DMS153 treated with DMSO at 0.1 percent for 48 hours (cell line): ENCODE results near the gene RAB8A.

Experiments
- DNase-seq: peaks from one replicate; lab custom pipeline; 2025; ENCODE audit not compliant: unreplicated experiment; lab: John Stamatoyannopoulos, UW

Gene RAB8A

DNA sequence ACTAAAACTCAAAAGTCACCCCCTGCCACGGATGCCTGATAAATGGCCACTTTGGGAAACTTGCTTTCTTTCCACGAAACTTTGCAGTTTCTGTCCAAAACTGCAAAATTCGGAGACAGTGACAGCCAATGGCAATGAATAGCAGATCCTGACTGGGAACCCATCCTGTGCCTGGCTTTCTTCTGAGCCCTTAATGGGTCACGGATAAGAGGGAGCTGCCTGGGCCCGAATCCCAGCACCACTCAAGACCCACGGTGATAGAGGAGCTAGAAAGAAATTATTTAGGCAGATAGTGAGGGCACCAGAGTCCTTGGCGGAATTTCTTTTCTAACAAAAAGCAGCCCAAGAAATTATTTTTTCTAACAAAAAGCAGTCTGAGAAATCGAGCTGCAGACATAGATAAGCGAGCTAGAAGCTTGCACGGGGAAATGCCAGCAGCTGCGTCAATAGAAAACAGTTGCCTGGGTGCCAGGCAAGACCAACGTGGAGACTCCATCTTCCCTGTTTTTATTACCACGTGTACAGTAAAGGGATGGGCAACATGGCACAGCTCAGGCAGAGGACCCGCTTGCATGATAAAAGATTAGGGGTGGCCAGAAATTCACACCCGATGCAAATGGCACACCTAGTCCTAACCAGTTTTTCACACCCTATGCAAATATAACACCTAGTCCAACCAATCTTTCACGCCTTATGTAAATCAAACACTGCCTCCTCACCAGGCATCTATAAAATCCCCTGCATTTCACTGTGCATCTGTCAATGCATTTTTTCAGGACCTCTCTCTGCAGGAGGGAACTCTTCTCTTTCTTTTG lies 24.7 kb downstream of the RAB8A start:
- no peak for DNase-seq

DNA sequence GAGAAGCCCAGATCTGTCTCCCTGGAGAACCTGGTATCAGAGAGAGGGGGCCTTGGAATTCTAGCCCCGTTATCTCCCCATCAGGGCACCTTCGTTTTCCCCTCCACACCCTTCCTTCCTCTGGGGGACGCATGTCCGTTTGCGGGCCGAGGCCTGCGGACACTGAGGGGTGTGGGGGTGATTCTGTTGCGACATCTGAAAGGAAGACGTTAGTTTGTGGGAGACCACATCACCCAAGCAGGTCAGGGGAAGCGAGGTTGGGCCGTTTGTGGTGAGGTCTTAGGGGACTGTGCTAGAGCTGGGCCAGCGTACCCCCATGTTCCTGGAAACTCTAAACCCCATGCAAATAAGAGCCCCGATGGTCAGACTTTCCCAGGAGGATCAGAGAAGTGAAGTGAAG lies 28.1 kb downstream of the RAB8A start:
- no peak for DNase-seq

DNA sequence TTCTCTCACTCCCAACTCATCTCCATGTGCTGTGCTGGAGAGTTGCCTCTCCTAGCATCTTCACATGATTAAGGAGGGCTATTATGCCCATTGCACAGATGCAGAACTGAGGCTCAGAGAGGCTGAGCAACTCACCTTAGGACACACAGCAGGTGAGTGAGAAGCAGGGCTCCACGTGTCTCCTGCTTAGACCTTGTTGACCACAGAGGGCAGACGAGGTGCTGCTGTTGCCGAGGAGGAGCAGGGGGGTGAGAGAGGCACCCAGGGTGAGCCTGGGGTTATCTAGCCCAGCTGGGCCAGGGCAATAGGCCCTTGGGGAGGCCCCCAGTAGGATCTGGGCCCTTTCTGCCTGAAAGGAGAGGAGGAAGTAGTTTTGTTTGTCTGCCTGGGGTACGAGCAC lies 29.4 kb downstream of the RAB8A start:
- DNase-seq = no peak

DNA sequence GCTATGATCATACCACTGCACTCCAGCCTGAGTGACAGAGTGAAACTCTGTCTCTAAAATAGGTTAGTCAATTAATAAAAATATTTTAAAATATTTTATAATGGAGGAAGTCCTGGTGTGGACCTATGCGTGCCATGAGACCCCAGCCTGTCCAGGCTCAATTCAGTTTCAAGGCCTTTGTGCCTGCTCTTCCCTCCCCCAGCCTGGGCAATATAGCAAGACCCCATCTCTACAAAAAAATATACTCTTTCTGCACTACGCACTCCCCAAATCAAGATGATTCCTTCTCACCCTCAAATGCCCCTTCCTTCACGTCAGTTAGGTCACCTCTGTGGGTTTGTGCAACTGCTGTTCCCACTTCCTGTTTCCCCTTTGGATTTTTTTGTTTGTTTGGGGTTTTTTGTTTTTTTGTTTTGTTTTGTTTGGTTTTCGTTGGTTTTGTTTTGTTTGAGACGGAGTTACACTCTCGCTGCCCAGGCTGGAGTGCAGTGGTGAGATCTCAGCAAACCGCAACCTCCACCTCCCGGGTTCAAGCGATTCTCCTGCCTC lies 30.4 kb downstream of the RAB8A start:
- no peak for DNase-seq

DNA sequence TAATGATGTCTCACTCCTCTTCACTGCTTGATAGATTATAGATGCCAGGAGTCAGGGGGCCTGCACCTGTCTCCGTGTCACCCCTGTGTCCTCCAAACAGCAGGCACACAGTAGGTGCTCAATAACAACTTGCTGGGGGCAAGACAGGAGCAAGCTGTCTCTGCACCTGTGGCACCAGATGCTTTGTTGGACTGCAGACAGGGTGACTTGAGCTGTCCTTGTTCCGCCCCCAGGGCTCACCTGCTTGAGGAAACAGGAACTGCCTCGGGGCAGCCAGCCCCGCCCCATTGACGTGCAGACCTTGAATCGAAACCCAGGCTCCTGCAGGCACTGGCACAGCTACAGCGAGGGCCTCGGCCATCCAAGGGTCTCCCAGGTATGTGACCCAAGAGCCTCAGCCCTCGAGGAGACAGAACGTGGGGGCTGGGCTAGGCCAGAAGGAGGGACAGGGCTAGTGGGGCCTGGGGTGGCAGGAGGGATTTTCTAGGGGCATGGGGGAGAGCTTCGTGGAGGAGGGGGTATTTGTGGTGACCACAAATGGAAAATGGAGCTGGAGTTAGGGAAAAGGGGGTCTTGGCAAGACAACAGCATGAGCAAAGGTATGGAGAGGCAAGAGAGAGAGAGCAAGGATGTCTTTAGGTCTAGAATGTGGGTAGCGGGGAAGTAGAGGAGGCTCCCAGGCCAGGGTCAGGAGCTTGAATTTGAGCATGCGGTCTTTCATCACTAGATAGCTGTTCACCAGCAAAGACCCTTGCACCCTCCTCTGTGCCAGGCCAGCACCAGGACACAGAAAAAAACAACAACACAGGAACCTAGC lies 31.9 kb downstream of the RAB8A start, which contains the start of gene HSH2D:
HSH2D (plus strand) TSS at position 287 of the 817 bp plus-strand sequence. CDS start 5,066 bp downstream, outside the sequence.
- DNase-seq = peak; percentile 62

DNA sequence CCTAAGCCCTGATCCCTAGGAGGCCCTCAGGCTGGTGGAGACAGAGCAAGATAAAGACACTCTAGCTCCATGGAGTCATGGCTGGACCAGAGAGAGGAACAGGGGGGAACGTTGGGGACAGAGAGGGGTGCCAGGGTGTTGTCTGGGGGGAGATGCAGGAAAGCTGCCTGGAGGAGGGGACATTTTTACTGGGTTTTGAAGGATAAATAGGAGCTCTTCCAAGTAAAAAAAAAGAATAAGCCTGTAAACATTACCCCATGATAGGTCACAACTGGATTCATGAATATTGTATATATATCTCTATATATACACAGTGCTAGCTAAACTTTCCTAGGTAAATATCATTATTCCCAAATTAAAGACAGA lies 32.5 kb downstream of the RAB8A start:
- DNase-seq = no peak

DNA sequence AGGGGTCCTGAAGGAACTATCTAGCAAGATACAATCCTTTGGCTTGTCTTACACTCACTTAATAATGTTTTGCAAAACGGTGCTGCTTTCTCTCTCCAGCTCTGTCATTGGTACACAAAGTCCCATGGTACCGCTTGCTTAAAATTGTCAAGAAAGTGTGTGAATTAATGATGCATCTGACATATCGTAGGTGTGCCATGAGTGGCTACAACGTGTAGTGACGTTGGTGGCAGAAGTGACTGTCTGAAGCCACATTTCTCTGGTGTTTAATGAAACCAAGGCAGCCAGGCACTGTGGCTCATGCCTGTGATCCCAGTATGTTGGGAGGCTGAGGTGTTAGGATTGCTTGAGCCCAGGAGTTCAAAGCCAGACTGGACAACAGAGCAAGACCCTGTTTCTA lies 34.4 kb downstream of the RAB8A start:
- no peak for DNase-seq

DNA sequence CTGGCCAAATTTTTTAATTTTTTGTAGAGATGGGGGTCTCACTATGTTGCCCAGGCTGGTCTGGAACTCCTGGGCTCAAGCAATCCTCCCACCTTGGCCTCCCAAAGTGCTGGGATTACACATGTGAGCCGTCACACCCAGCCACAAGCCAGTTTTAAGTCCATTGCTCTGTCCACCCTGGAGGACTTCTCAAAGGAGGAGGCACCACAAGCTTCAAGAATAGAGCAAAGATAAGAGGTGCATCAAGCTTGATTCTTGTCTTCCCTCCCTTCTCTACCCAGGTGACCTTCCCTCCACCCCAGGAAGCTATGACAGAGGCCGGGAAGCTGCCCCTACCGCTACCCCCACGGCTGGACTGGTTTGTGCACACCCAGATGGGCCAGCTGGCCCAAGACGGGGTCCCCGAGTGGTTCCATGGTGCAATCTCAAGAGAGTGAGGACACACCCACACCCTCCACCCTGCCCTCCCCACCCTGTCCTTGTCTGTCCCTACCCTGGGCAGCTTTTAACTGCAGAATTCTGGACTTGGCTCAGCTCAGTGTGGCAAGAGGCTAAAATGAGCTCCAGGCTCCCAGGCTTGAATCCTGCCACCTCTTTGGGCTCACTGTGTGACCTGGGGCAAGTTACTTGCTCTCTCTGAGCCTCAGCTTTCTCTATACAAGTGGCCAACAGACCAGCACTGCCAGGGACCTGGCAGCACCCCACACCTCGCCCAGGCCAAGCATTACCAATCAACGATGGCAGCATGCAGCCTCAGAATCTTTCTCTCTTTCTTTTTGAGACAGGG lies 36.9 kb downstream of the RAB8A start:
- DNase-seq = no peak

DNA sequence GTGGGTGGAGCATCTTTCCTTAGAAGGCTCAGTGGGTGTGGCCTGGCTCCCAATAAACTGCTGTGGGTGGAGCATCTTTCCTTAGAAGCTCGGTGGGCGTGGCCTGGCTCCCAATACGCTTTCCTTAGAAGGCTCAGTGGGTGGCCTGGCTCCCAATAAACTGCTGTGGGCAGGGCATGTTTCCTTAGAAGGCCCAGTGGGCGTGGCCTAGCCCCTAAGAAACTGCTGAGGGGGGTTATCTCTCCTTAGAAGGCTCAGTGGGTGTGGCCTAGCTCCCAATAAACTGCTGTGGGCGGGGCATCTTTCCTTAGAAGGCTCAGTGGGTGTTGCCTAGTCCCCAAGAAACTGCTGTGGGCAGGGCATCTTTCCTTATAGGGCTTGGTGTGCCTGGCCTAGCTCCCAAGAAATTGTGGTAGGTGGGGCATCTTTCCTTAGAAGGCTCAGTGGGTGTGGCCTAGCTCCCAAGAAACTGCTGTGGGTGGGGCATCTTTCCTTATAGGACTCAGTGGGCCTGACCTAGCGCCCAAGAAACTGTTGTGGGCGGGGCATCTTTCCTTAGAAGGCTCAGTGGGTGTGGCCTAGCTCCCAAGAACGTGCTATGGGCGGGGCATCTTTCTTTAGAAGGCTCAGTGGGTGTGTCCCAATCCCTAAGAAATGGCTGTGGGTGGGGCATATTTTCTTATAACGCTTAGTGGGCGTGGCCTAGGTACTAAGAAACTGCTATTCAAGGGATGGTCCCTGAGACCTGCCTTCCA lies 42.1 kb downstream of the RAB8A start:
- no peak for DNase-seq

DNA sequence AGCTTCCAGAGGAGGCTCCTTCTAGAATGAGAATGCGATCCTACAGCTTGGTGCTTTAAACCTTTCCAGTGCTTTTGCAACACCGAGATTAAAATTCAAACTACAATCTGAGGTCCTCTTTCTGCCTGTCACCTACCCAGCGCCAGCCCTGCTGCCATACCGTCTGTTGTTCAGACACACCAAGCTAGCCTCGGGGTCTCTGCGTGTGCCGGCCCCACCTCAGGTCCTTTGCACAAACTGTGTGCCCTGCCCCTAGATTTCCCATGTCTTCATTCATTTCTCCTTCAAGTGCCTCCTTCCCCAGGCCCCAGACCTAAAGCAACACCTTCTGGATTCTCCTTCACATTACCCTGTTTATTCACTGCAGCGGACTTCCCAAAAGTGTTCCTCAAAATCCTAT lies 42.9 kb downstream of the RAB8A start:
- no peak for DNase-seq

DNA sequence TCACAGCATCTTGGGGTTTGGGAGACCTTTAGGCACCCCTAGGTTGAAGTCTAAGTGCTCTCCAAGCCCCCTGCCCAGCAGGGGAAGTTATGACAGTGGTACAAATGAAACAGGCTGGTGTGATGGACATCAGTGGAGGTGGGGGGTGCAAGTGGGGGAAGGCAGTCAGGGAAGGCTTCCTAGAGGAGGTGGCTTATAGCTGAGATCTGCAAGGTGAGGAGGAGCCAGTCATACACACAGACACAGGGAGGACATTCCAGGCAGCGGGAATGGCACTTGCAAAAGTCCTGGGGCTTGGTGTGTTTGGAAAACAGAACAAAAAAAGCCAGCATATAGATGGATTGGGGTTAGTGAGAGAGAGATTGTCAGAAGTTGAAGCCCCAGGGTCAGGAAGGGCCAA lies 43.4 kb downstream of the RAB8A start:
- DNase-seq = no peak

DNA sequence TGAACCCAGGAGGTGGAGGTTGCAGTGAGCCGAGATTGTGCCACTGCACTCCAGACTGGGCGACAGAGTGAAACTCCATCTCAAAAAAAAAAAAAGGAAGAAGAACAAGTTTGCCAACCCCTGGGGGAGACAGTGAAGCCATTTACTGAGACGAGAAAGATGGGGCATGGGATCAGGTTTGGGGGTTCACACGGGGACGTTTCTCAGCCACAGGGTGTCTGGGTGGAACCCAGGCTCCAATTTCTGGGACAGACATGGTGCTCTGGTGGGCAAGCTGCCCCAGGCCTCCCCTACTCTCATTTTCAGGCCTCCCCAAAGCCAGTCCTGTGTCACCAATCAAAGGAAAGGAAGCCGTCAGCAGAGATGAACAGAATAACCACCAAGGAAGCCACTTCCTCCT lies 45.2 kb downstream of the RAB8A start:
- no peak for DNase-seq

DNA sequence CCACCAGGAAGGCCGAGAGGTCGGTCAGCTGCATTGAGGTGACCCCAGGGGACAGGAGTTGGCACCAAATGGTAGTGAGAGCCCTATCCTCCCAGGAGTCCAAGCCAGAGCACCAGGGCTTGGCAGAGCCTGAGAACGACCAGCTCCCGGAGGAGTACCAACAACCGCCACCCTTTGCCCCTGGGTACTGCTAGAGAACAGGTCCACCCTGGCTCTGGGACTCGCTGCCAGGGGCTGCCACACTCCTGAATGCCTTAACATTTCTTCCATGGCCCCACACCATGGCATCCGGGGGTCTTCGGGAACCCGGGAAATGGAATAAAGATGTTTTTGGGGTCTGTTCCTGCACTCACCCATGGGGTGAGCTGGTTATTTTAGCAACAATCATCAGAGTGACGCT lies 45.9 kb downstream of the RAB8A start:
- DNase-seq = no peak

DNA sequence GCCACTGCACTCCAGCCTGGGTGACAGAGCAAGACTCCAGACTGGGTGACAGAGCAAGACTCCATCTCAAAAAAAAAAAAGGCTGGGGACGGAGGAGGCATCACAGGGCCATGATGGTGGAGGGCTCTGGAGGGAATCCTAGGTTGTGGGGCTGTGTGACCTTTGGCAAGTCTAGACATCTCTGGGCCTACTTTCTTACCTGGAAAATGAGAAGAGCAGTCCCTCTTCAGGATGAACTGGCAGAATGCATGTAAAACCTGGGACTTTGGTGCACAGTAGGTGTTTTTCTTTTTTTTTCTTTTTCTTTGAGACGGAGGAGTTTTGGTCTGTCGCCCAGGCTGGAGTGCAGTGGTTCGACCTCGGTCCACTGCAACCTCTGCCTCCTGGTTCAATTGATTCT lies 48.0 kb downstream of the RAB8A start:
- no peak for DNase-seq

DNA sequence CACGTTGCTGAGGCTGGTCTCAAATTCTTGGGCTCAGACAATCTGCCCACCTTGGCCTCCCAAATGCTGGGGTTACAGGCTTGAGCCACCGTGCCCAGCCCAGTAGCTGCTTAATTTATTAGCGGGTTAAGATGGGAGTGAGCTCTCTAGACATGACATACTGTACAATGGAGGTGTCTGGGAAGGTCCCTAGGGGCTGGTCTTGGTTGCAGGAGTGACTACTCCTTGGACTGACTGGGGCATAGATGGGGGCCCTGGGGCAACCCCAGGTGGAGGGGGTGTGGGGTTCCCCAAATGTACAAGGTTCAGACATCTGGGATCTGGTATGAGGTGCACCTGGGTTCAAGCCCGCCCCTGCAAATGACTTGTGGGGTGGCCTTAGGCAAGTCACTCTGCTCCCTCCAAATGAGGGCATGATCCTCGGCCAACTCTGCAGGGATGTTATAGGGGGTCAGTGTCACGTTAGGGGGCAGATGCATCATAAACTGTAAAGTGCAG lies 48.8 kb downstream of the RAB8A start:
- no peak for DNase-seq

DNA sequence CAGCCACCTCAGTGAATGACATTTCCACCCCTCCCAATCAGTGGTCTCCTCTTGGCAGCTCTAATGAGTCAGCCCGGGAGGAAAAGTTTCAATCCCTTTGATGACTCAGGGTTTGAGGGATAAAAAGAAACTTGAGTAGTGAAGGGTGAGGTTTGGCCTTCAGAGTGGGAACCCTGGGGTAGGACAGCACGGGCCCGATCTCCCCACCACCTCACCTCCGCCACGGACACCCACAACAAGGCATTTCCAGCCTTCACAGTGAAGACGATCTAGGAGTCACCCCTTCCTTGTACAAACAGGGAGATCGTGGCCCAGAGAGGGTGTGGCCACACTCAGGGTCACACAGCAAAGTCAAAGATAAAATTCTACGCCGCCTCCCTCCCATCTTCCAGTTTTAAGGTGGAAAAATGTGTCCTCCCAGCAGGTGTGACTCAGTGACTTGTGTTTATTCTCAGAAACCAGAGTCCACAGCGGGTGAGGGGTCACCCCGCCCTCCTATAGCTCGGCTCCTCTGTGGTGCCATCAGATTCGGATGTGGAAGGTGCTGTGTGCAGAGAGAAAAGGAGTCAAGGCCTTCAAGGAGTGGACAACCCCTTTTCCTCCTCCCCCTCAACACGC lies 49.4 kb downstream of the RAB8A start:
- no peak for DNase-seq

DNA sequence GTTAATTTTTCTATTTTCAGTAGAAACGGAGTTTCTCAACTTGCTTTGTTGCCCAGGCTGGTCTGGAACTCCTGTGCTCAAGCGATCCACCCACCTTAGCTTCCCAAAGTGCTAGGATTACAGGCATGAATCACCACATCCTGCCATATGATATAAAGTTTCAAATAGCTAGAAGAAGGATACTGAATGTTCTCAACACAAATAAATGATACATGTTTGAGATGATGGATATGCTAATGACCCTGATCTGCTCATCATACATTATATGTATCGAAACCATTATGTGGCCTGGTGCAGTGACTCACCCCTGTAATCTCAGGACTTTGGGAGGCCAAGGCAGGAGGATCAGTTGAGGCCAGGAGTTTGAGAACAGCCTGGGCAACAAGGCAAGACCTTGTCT lies 50.2 kb downstream of the RAB8A start:
- DNase-seq = no peak

DNA sequence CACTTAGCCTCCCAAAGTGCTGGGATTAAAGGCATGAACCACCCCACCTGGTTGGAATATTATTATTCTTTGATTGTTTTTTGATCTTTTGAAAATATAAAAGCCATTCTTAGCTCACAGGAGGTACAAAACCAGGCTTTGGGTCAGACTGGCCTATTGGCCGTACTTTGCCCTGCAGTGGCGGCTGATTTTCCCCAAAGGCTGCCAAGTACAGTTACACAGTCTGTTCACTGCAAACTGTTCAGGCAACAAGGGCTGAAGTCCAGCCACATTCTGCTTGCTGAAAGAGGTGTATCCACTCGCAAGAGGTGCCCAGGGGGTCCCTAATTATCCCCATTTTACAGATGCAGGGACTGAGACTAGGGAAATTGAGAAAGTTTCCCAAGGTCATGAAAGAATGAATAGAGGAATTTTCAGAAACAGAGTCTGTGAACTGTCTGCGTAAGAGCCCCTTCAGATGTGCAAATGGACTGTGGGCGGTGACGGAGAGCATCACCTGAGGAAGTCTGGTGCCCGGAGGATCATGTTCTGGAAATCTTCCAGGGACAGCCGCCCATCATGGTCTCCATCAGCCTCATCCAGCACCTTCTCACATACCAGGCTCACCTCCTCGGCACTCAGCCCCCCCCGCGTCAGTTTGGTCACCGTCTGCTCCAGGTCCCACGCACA lies 52.7 kb downstream of the RAB8A start:
- DNase-seq = no peak

DNA sequence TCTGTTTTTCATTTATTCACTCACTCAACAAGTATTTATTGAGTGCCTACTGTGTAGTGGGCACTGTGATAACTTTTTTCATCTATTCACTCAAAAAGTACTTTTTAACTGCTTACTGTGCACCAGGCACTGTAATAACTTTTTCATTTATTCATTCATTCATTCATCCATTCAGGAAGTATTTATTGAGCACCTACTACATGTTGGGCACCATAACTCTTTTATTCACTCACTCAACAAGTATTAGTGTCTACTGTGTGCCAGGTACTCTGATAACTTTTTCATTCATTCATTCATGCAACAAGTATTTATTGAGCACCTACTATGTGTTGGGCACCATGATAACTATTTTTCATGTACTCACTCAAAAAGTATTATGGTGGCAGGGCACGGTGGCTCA lies 54.7 kb downstream of the RAB8A start:
- DNase-seq = no peak
